ENCODE data around the gene KCNN4. TPM values are rescaled to one million over a fixed set of nuclear protein-coding genes. Genes with fewer than 3 reads are reported as not detected.

The KCNN4 gene
- total RNA-seq, 1 experiment from 2014 or later, result 3.0 TPM

GRCh38 chr19:43720936-43721335, 59.8 kb downstream of the KCNN4 start:
- ChIA-PET CTCF (no interaction called here), POLR2A (no interaction called here)
- Mint-ChIP-seq H3K9me3 (ENCODE audit: unreplicated experiment) (no peaks in the 10 kb centered on the region), H3K27ac (ENCODE audit: unreplicated experiment) (no peak overlapping the region), H3K4me1 (ENCODE audit: low read depth, unreplicated experiment) (no peaks in the 10 kb centered on the region), H3K27me3 (ENCODE audit: insufficient read depth, unreplicated experiment) (no peaks in the 10 kb centered on the region), H3K4me3 (ENCODE audit: unreplicated experiment) (no peak overlapping the region), H3K36me3 (ENCODE audit: insufficient read depth, unreplicated experiment) (no peaks in the 10 kb centered on the region)
- no peaks in the 10 kb centered on the region for H3K4me1 ChIP-seq
- no peaks in the 10 kb centered on the region for H3K9me3 ChIP-seq
- H3K36me3 ChIP-seq (ENCODE audit: control insufficient read depth, insufficient read depth, low read length), result no peaks in the 10 kb centered on the region
- H3K27me3 ChIP-seq (replicated peaks; ENCODE audit: control insufficient read depth, insufficient read depth, low read length), result no peaks in the 10 kb centered on the region
- DNase-seq, result no peak
- no TSS peak for BruUV-seq (replicated peaks)
- intact Hi-C loops (cut with micrococcal nuclease; ENCODE audit: unreplicated experiment), result no loop called here
- no peak for TF ChIP-seq CTCF (IDR thresholded peaks at IDR 0.05; ENCODE audit: insufficient read depth in 1 of 2, low read depth in 1 of 2, low read length in 1 of 2, severe bottlenecking in 1 of 2, unreplicated experiment in 1 of 2)
- H3K4me3 ChIP-seq (ENCODE audit: low read depth, low read length), result no peak overlapping the region

- Mint-ChIP-seq H3K9me3 (ENCODE audit: unreplicated experiment) (no peaks in the 10 kb centered on the region), H3K27ac (ENCODE audit: unreplicated experiment) (no peak overlapping the region), H3K4me3 (ENCODE audit: unreplicated experiment) (no peak overlapping the region), H3K4me1 (ENCODE audit: low read depth, unreplicated experiment) (no peaks in the 10 kb centered on the region), H3K27me3 (ENCODE audit: insufficient read depth, unreplicated experiment) (no peaks in the 10 kb centered on the region), H3K36me3 (ENCODE audit: insufficient read depth, unreplicated experiment) (no peaks in the 10 kb centered on the region)
- ChIA-PET CTCF (no interaction called here), POLR2A (interaction anchor here (0.5 kb wide), 1 partner anchor 493 kb away, joined by 10 read pairs; the partner anchor contains the start of gene ZNF227)
- Histone ChIP-seq H3K27me3 (replicated peaks; ENCODE audit: control insufficient read depth, insufficient read depth, low read length) (no peaks in the 10 kb centered on the region), H3K4me3 (ENCODE audit: low read depth, low read length) (no peak overlapping the region), H3K9me3 (no peaks in the 10 kb centered on the region), H3K4me1 (no peaks in the 10 kb centered on the region), H3K36me3 (ENCODE audit: control insufficient read depth, insufficient read depth, low read length) (no peaks in the 10 kb centered on the region)
- no TSS peak for BruUV-seq (replicated peaks)
- no peak for TF ChIP-seq CTCF (IDR thresholded peaks at IDR 0.05; ENCODE audit: insufficient read depth in 1 of 2, low read depth in 1 of 2, low read length in 1 of 2, severe bottlenecking in 1 of 2, unreplicated experiment in 1 of 2)
- intact Hi-C loops (cut with micrococcal nuclease; ENCODE audit: unreplicated experiment), result no loop called here
- DNase-seq, result no peak
Observed at GRCh38 chr19:43719918-43720317, 60.9 kb downstream of the KCNN4 start.

GRCh38 chr19:43719378-43719868, 61.4 kb downstream of the KCNN4 start:
- Histone ChIP-seq H3K4me1 (no peaks in the 10 kb centered on the region), H3K36me3 (ENCODE audit: control insufficient read depth, insufficient read depth, low read length) (no peaks in the 10 kb centered on the region), H3K27me3 (replicated peaks; ENCODE audit: control insufficient read depth, insufficient read depth, low read length) (no peaks in the 10 kb centered on the region), H3K9me3 (no peaks in the 10 kb centered on the region), H3K4me3 (ENCODE audit: low read depth, low read length) (no peak overlapping the region)
- H3K9me3 Mint-ChIP-seq (ENCODE audit: unreplicated experiment), result no peaks in the 10 kb centered on the region
- H3K36me3 Mint-ChIP-seq (ENCODE audit: insufficient read depth, unreplicated experiment), result no peaks in the 10 kb centered on the region
- TF ChIP-seq CTCF (IDR thresholded peaks at IDR 0.05; ENCODE audit: insufficient read depth in 1 of 2, low read depth in 1 of 2, low read length in 1 of 2, severe bottlenecking in 1 of 2, unreplicated experiment in 1 of 2), result no peak
- H3K27ac Mint-ChIP-seq (ENCODE audit: unreplicated experiment), result no peak overlapping the region
- intact Hi-C loops (cut with micrococcal nuclease; ENCODE audit: unreplicated experiment), result no loop called here
- no peak overlapping the region for H3K4me3 Mint-ChIP-seq (ENCODE audit: unreplicated experiment)
- no TSS peak for BruUV-seq (replicated peaks)
- POLR2A ChIA-PET, result no interaction called here
- no peak for DNase-seq
- no peaks in the 10 kb centered on the region for H3K27me3 Mint-ChIP-seq (ENCODE audit: insufficient read depth, unreplicated experiment)
- H3K4me1 Mint-ChIP-seq (ENCODE audit: low read depth, unreplicated experiment), result no peaks in the 10 kb centered on the region
- CTCF ChIA-PET, result no interaction called here
